ENCODE measurements around the gene ATP5ME. TPM values are rescaled to one million over a fixed set of nuclear protein-coding genes. Genes with fewer than 3 reads are reported as not detected.
"Not testable (repeated sequence)": the region's sequence is repeated elsewhere in the genome, so short reads cannot be mapped to it uniquely, and the experiment has no call there.

ATP5ME gene
- total and polyA plus RNA-seq, 4 donors: 31.4 to 621 (median 169) TPM

DNA sequence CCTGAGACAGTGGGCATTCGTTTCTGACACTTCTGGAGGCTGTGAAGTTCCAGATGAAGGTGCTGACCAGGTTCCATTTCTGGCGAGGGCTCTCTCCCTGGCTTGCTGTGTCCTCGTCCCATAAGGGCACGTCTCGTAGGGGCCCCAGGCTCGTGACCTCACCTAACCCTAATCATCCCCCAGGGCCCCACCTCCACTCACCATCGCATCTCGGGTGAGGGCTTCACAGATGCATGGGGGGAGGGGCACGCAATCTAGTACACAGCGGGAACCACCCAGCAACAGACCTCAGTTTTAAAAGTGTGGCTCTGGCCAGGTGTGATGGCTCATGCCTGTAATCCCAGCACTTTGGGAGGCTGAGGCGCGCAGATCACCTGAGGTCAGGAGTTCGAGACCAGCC is 26.6 kb downstream of the ATP5ME start:
- peaks cover 0 to 5% (median 2%) of the 10 kb centered on the region in 4 donors for H3K27me3 ChIP-seq (ENCODE audit: control insufficient read depth in 4 of 4, insufficient read depth in 4 of 4, low read length in 3 of 4)
- no peak for DNase-seq (ENCODE audit: low spot score)

DNA sequence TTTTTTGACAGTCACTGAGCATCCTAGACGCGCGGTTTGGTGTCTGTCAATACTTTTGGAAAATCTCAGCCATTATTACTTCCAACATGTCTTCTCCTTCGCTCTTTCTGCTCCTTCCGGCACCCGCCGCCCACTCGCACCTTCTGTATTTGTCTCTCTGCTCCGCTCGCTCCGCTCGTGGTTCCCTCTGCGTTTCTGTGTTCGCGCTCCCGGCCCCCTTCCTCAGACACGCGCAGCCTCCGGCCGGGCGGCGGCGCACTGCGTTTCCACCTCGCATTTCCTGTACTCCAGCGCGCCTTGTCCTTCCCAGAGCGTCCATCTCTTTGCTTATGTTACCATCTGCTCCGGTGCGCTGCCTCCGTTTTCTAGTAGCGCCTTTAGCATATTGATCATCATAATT is 27.6 kb downstream of the ATP5ME start:
- Histone ChIP-seq H3K27ac (ENCODE audit: low read depth in 1 of 2, low read length in 2 of 2) (no peak overlapping the region), H3K4me3 (ENCODE audit: low read depth in 1 of 3, low read length in 3 of 3) (no peak overlapping the region), H3K36me3 (ENCODE audit: control insufficient read depth in 4 of 4, insufficient read depth in 3 of 4, low read depth in 1 of 4, low read length in 3 of 4) (no peaks in the 10 kb centered on the region), H3K27me3 (ENCODE audit: control insufficient read depth in 4 of 4, insufficient read depth in 4 of 4, low read length in 3 of 4) (peaks cover 0 to 5% (median 2%) of the 10 kb centered on the region in 4 donors), H3K4me1 (ENCODE audit: control insufficient read depth in 4 of 4, insufficient read depth in 4 of 4, low read length in 3 of 4) (no peaks in the 10 kb centered on the region), H3K9ac (ENCODE audit: low read depth in 1 of 2, low read length in 2 of 2) (no peak overlapping the region), H3K9me3 (ENCODE audit: control insufficient read depth in 4 of 4, low read length in 3 of 4) (peaks cover 0 to 4% (median under 1%) of the 10 kb centered on the region in 4 donors)
- 84% methylated on average over 32 of the region's 32 CpGs for WGBS
- TF ChIP-seq GABPA (IDR thresholded peaks at IDR 0.05 in 1 of 2, conservative IDR thresholded peaks at IDR 0.05 in 1 of 2): no peak
- TF ChIP-seq, protein P1, sequence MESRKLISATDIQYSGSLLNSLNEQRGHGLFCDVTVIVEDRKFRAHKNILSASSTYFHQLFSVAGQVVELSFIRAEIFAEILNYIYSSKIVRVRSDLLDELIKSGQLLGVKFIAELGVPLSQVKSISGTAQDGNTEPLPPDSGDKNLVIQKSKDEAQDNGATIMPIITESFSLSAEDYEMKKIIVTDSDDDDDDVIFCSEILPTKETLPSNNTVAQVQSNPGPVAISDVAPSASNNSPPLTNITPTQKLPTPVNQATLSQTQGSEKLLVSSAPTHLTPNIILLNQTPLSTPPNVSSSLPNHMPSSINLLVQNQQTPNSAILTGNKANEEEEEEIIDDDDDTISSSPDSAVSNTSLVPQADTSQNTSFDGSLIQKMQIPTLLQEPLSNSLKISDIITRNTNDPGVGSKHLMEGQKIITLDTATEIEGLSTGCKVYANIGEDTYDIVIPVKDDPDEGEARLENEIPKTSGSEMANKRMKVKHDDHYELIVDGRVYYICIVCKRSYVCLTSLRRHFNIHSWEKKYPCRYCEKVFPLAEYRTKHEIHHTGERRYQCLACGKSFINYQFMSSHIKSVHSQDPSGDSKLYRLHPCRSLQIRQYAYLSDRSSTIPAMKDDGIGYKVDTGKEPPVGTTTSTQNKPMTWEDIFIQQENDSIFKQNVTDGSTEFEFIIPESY (IDR thresholded peaks at IDR 0.05): no peak
- DNase-seq (ENCODE audit: low spot score): no peak

More for the DNA sequence above, 26.6 kb downstream of the ATP5ME start:
- Histone ChIP-seq H3K9me3 (ENCODE audit: control insufficient read depth in 4 of 4, low read length in 3 of 4) (peaks cover 0 to 1% (median 0%) of the 10 kb centered on the region in 4 donors), H3K4me3 (ENCODE audit: low read depth in 1 of 3, low read length in 3 of 3) (no peak overlapping the region), H3K36me3 (ENCODE audit: control insufficient read depth in 4 of 4, insufficient read depth in 3 of 4, low read depth in 1 of 4, low read length in 3 of 4) (no peaks in the 10 kb centered on the region), H3K9ac (ENCODE audit: low read depth in 1 of 2, low read length in 2 of 2) (no peak overlapping the region), H3K4me1 (ENCODE audit: control insufficient read depth in 4 of 4, insufficient read depth in 4 of 4, low read length in 3 of 4) (no peaks in the 10 kb centered on the region), H3K27ac (ENCODE audit: low read depth in 1 of 2, low read length in 2 of 2) (no peak overlapping the region)
- TF ChIP-seq YY1 (IDR thresholded peaks at IDR 0.05) (no peak), HNF4A (conservative IDR thresholded peaks at IDR 0.05) (no peak), HNF4G (IDR thresholded peaks at IDR 0.05) (no peak), FOXA2 (IDR thresholded peaks at IDR 0.05) (no peak), NR2F2 (IDR thresholded peaks at IDR 0.05) (no peak), SP1 (IDR thresholded peaks at IDR 0.05) (no peak), RXRA (IDR thresholded peaks at IDR 0.05) (no peak), JUND (IDR thresholded peaks at IDR 0.05) (no peak), TAF1 (conservative IDR thresholded peaks at IDR 0.05) (no peak), RAD21 (IDR thresholded peaks at IDR 0.05) (no peak), EGR1 (IDR thresholded peaks at IDR 0.05; ENCODE audit: low read depth in 2 of 2) (no peak)
- TF ChIP-seq, protein P2, sequence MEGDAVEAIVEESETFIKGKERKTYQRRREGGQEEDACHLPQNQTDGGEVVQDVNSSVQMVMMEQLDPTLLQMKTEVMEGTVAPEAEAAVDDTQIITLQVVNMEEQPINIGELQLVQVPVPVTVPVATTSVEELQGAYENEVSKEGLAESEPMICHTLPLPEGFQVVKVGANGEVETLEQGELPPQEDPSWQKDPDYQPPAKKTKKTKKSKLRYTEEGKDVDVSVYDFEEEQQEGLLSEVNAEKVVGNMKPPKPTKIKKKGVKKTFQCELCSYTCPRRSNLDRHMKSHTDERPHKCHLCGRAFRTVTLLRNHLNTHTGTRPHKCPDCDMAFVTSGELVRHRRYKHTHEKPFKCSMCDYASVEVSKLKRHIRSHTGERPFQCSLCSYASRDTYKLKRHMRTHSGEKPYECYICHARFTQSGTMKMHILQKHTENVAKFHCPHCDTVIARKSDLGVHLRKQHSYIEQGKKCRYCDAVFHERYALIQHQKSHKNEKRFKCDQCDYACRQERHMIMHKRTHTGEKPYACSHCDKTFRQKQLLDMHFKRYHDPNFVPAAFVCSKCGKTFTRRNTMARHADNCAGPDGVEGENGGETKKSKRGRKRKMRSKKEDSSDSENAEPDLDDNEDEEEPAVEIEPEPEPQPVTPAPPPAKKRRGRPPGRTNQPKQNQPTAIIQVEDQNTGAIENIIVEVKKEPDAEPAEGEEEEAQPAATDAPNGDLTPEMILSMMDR (IDR thresholded peaks at IDR 0.05; ENCODE audit: low read depth, low read length, missing input control): no peak
- TF ChIP-seq, protein P3, sequence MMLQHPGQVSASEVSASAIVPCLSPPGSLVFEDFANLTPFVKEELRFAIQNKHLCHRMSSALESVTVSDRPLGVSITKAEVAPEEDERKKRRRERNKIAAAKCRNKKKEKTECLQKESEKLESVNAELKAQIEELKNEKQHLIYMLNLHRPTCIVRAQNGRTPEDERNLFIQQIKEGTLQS (IDR thresholded peaks at IDR 0.05): no peak
- TF ChIP-seq, protein P4, sequence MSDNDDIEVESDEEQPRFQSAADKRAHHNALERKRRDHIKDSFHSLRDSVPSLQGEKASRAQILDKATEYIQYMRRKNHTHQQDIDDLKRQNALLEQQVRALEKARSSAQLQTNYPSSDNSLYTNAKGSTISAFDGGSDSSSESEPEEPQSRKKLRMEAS (IDR thresholded peaks at IDR 0.05): no peak
- TF ChIP-seq, protein P1 (IDR thresholded peaks at IDR 0.05): no peak
- 71% methylated on average over 13 of the region's 13 CpGs for WGBS

DNA sequence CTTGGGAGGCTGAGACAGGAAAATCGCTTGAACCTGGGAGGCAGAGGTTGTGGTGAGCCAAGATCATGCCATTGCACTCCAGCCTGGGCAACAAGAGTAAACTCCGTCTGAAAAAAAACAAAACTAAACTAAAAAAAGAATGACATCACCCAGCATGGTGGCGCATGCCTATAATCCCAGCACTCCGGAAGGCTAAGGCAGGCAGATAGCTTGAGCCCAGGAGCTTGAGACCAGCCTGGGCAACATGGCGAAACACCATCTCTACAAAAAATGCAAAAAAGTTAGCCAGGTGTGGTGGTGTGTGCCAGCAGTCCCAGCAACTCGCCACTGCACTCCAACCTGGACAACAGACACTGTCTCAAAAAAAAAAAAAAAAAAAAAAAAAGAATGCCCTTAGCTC is 31.7 kb downstream of the ATP5ME start:
- not testable (repeated sequence) for H3K9ac ChIP-seq (ENCODE audit: low read depth in 1 of 2, low read length in 2 of 2); H3K27me3 ChIP-seq (ENCODE audit: control insufficient read depth in 4 of 4, insufficient read depth in 4 of 4, low read length in 3 of 4); H3K4me3 ChIP-seq (ENCODE audit: low read depth in 1 of 3, low read length in 3 of 3); H3K4me1 ChIP-seq (ENCODE audit: control insufficient read depth in 4 of 4, insufficient read depth in 4 of 4, low read length in 3 of 4); H3K36me3 ChIP-seq (ENCODE audit: control insufficient read depth in 4 of 4, insufficient read depth in 3 of 4, low read depth in 1 of 4, low read length in 3 of 4); H3K9me3 ChIP-seq (ENCODE audit: control insufficient read depth in 4 of 4, low read length in 3 of 4); H3K27ac ChIP-seq (ENCODE audit: low read depth in 1 of 2, low read length in 2 of 2); DNase-seq (ENCODE audit: low spot score)
- 85% methylated on average over 6 of the region's 6 CpGs for WGBS

All from liver (tissue), 9 donors.